NT2/D1 (cell line): Measurements from ENCODE around the gene POGZ.

Experiments used
- SUZ12 ChIP-seq: IDR thresholded peaks from 2 replicates; pipeline ENCODE4 v1.6.1; 2011; ENCODE audit not compliant: insufficient read length, insufficient read depth; ENCODE audit errors: extremely low read depth
- YY1 ChIP-seq: IDR thresholded peaks from 2 replicates; pipeline ENCODE4 v1.6.1; 2011; ENCODE audit not compliant: insufficient read length, insufficient read depth
- ZNF274 ChIP-seq: IDR thresholded peaks from 2 replicates; pipeline ENCODE4 v1.6.1; 2011; ENCODE audit warnings: mild to moderate bottlenecking, low read depth, low read length

GRCh38 chr1:151401125-151401788 lies 58.0 kb downstream of the POGZ start:
- TF ChIP-seq SUZ12 (no peak), YY1 (no peak), ZNF274 (no peak)
